GM06990 (cell line): ENCODE measurements around the gene TRMT44.

Experiments used
- DNase-seq: peaks from one replicate; pipeline ENCODE4 v3.0.0-alpha.2; 2011; ENCODE audit not compliant: insufficient read length; ENCODE audit errors: extremely low read depth
- H3K27me3 ChIP-seq: replicated peaks from 2 replicates; pipeline ENCODE4 v1.6.0; 2011; ENCODE audit warnings: low read length; ENCODE audit not compliant: control insufficient read depth, insufficient read depth
- H3K36me3 ChIP-seq: 2 replicates; pipeline ENCODE4 v1.5.1; 2011; ENCODE audit warnings: low read length; ENCODE audit not compliant: control insufficient read depth, insufficient read depth
- H3K4me3 ChIP-seq: replicated peaks from 2 replicates; pipeline ENCODE4 v1.5.1; 2011; ENCODE audit warnings: low read depth, mild to moderate bottlenecking, control low read depth, low read length
- TF ChIP-seq, protein P1 (sequence below): IDR thresholded peaks from 2 replicates; pipeline ENCODE4 v1.5.1; 2011; ENCODE audit warnings: low read length, control low read depth, mild to moderate bottlenecking, inconsistent platforms; ENCODE audit not compliant: insufficient read depth, poor library complexity, severe bottlenecking

The TRMT44 gene

GRCh38 chr4:8446122-8446521 is 5.5 kb downstream of the TRMT44 start:
- TF ChIP-seq, protein P1, sequence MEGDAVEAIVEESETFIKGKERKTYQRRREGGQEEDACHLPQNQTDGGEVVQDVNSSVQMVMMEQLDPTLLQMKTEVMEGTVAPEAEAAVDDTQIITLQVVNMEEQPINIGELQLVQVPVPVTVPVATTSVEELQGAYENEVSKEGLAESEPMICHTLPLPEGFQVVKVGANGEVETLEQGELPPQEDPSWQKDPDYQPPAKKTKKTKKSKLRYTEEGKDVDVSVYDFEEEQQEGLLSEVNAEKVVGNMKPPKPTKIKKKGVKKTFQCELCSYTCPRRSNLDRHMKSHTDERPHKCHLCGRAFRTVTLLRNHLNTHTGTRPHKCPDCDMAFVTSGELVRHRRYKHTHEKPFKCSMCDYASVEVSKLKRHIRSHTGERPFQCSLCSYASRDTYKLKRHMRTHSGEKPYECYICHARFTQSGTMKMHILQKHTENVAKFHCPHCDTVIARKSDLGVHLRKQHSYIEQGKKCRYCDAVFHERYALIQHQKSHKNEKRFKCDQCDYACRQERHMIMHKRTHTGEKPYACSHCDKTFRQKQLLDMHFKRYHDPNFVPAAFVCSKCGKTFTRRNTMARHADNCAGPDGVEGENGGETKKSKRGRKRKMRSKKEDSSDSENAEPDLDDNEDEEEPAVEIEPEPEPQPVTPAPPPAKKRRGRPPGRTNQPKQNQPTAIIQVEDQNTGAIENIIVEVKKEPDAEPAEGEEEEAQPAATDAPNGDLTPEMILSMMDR: no peak
- Histone ChIP-seq H3K4me3 (no peak overlapping the region), H3K36me3 (peaks cover 18% of the 10 kb centered on the region), H3K27me3 (no peaks in the 10 kb centered on the region)
- no peak for DNase-seq

GRCh38 chr4:8451440-8452182 is 11.0 kb downstream of the TRMT44 start:
- H3K27me3 ChIP-seq: no peaks in the 10 kb centered on the region
- TF ChIP-seq, protein P1: no peak
- DNase-seq: no peak
- H3K36me3 ChIP-seq: peaks cover 38% of the 10 kb centered on the region
- no peak overlapping the region for H3K4me3 ChIP-seq

DNA sequence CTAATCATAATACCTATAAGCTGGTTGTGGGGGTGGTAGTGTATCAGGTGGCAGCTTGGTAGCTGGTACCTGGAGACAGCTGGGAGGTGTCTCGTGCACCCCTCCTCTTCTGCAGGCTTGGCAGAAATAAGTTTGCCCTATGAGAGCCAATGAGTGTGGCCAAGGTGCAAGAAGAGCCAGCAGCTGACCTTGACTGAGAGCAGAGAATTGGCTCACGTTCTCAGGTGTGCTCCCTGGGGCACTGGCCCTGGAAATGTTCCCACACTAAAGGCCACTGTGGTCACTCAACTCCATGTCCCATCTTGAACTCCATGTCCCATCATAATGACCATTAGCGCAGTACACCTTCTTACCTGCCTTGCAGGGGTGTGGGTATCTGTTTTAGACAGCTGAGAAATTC is 13.4 kb downstream of the TRMT44 start:
- no peak overlapping the region for H3K4me3 ChIP-seq
- TF ChIP-seq, protein P1: no peak
- peaks cover 26% of the 10 kb centered on the region for H3K36me3 ChIP-seq
- no peaks in the 10 kb centered on the region for H3K27me3 ChIP-seq
- DNase-seq: no peak

- TF ChIP-seq, protein P1: no peak
- H3K36me3 ChIP-seq: peaks cover 21% of the 10 kb centered on the region
Observed at GRCh38 chr4:8457646-8458252, 17.2 kb downstream of the TRMT44 start.

GRCh38 chr4:8459867-8460445 is 19.4 kb downstream of the TRMT44 start:
- Histone ChIP-seq H3K4me3 (no peak overlapping the region), H3K36me3 (peaks cover 10% of the 10 kb centered on the region), H3K27me3 (no peaks in the 10 kb centered on the region)
- TF ChIP-seq, protein P1: no peak
- no peak for DNase-seq

More at GRCh38 chr4:8457646-8458252, 17.2 kb downstream of the TRMT44 start:
- no peaks in the 10 kb centered on the region for H3K27me3 ChIP-seq
- DNase-seq: no peak
- no peak overlapping the region for H3K4me3 ChIP-seq
